GM21381 (cell line): ENCODE data around the gene DCAF7.

Source experiments
- ATAC-seq: cut with Tn5 transposase; IDR thresholded peaks from one replicate; pipeline ENCODE4 v1.9.1; 2021; ENCODE audit warnings: mild to moderate bottlenecking, moderate library complexity; ENCODE audit not compliant: unreplicated experiment

DCAF7 gene, protein sequence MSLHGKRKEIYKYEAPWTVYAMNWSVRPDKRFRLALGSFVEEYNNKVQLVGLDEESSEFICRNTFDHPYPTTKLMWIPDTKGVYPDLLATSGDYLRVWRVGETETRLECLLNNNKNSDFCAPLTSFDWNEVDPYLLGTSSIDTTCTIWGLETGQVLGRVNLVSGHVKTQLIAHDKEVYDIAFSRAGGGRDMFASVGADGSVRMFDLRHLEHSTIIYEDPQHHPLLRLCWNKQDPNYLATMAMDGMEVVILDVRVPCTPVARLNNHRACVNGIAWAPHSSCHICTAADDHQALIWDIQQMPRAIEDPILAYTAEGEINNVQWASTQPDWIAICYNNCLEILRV

DNA sequence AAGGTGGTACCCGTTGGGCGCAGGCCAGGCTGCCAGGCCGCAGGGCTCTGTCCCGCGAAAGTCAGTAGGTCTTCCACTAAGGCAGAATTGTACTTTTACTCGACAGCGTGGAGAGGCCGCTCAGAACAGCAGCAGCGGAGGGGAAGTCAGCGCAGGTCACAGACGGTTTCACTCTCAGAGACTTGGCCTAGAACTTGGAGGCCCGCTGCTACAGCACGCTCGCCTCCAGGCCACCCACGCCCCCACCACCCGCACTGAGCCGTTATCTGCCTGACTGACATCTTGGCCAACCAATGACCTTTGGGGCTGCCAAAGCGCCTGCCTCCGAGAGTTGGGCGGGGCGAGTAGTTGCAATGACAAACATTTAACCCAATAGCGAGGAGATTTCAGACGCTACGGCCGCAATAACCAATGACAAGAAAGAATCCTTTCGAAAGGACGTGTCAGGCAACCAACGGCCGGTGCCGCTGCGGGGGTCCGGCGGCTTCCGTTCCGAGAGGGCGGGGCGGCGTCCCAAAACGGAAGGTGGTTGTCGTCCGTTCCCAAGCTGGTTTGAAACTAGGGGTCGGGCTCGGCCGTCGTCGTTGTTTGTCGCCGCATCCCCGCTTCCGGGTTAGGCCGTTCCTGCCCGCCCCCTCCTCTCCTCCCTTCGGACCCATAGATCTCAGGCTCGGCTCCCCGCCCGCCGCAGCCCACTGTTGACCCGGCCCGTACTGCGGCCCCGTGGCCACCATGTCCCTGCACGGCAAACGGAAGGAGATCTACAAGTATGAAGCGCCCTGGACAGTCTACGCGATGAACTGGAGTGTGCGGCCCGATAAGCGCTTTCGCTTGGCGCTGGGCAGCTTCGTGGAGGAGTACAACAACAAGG lies at the start of gene DCAF7:
Gene DCAF7, plus strand, starts transcription at position 532 of the 871 bp plus-strand sequence. Its CDS starts 201 bp downstream, at position 733.
- peak; percentile 94 for ATAC-seq

- no peak for ATAC-seq
Measured at GRCh38 chr17:63500543-63501390, 49.5 kb upstream of the DCAF7 start.

DNA sequence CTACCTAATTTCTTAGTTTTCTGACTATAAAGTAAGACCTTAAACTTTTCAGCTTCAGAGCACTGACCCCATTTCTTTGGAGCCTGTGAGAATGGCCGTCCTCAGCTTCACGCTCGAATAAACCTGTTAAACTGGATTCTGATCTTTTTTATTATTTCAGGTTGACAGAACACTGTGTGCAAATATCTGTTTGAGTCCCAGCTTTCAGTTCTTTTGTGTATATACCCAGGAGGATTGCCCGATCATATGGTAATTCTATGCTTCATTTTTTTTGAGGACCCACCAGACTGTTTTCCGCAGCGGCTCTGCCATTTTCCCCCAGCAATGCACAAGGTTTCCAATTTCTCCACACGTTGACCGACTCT lies 47.0 kb upstream of the DCAF7 start:
- ATAC-seq = no peak

DNA sequence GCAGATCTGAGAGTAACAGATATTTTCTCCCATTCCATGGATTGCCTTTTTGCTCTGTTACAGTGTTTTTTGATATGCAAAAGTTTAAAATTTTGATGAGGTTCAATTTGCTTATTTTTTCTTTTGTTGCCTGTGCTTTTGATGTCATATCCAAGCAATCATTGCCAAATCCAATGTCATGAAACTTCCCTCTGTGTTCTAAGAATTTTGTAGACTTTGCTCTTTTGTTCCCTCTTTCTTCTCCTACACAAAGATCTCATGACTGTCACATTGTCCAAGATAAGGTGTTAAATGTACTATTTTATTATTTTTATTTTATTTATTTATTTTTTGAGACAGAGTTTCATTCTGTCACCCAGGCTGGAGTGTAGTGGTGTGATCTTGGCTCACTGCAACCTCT lies 46.0 kb upstream of the DCAF7 start:
- no peak for ATAC-seq

GRCh38 chr17:63505341-63505740 lies 44.9 kb upstream of the DCAF7 start:
- ATAC-seq = no peak

DNA sequence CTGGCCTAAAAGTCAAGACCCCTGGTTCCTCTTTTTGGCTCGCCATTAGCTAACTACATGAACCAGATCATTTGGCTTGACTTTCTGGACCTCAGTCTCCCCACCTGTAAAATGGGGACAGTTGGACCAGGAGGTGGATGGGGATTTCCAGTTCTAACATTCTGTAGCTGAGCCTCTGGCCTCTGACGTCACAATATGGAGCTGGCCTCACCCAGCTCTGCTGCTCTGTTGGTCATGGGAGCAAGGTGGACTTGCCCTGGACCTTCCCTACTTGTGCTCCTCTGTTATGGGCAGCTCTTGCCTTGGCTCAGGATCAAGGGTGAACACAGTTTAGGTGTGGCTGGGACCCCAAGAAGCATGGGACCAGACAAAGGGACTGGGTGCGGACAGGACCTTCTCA lies 43.6 kb upstream of the DCAF7 start:
- ATAC-seq = no peak

- ATAC-seq = no peak
Measured at GRCh38 chr17:63511331-63511730, 38.9 kb upstream of the DCAF7 start.

GRCh38 chr17:63512388-63512787 lies 37.9 kb upstream of the DCAF7 start:
- ATAC-seq = no peak

GRCh38 chr17:63512896-63513644 lies 37.2 kb upstream of the DCAF7 start:
- ATAC-seq = no peak

- ATAC-seq = no peak
Measured at GRCh38 chr17:63514477-63514876, 35.8 kb upstream of the DCAF7 start.

DNA sequence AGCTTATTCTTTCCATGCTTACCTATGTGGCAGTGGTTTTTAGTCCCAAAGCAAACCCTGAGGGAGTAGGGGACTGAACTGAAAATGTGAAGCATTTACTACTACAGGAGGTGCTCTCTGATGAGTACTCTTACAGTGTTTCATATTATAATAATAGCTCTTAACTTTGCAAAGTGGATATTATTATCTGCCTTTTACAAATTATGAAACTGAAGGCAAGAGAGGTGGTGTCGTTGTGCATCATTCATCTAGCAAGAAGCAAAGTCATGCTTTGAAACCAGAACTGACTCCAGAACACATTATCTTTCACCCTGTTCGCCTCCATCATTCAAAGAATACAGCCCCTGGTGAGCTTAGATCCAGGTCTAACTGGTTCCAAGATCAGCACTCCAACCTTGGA lies 35.3 kb upstream of the DCAF7 start:
- ATAC-seq = no peak

GRCh38 chr17:63515426-63515825 lies 34.9 kb upstream of the DCAF7 start:
- no peak for ATAC-seq

- no peak for ATAC-seq
Measured at GRCh38 chr17:63516910-63517824, 33.1 kb upstream of the DCAF7 start.

DNA sequence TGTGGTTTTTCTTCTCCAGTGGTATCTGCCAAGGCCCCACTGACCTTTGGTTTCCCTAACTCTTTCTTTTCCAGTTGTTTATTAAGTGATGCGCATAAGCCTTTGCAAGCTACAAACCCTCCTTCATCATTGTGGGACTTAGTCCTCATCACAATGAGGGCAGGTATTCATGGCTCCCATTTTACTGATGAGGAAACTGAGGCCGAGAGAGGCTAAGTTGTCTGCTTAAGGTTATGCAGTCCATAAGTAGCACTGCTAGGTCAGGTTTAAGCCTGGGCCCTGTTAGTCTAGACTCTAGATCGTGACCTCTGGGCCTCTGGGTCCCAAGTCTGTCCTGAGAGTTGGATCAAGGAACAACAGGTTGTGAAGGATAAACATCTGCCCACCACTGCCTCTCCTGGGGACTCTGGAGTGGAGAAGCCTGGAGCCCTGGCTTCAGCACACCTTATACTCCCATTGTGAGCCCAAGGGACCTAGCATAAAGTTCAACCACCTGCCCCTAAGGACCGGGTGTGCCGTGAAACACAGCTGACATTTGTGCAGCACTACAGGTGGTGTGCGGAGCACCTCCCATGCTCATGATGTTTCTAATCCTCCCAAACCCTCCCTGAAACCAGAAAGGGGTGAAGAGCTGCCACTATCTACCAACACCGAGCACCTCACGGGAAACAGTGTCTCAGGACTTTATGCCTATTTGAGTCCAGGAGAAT lies 32.3 kb upstream of the DCAF7 start:
- ATAC-seq = no peak

GRCh38 chr17:63519116-63519881 lies 31.0 kb upstream of the DCAF7 start:
- ATAC-seq = no peak

- ATAC-seq = no peak
Measured at GRCh38 chr17:63519972-63520882, 30.1 kb upstream of the DCAF7 start.

DNA sequence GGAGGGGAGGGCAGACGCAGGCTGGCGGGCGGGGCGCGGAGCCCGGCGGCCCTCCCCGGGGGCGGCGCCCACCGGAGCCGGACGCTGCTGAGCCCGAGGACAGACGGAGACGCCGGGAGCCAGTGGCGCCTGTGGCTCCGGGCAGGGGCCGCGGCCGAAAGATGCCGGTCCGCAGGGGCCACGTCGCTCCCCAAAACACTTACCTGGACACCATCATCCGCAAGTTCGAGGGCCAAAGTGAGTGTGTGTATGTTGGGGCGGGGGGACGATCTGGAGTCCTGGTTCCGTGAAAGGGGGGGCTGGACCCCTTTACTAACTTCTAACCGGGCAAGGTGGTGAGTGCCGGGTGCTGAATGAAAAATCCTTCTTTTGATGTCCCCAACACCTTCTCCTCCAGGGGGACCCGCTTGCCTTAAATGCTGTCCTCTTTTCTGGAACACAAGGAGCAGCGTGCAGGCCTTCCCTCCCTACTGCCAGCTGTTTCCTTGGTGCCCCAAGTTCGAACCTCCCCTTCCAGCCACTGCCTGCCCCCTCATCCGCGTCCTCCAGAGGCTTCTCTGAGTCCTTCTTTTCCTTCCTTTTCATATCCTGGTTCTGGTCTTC lies 26.9 kb upstream of the DCAF7 start, which contains the start of gene KCNH6:
Gene KCNH6, plus strand, starts transcription at position 106 of the 603 bp plus-strand sequence. Its CDS starts 56 bp downstream, at position 162.
- no peak for ATAC-seq
